Measurements from ENCODE around the gene SYDE2. TPM values are rescaled to one million over a fixed set of nuclear protein-coding genes. Genes with fewer than 3 reads are reported as not detected.

The SYDE2 gene
- total RNA-seq, 2 donors from 2014 or later, result 11.0 to 14.1 TPM

DNA sequence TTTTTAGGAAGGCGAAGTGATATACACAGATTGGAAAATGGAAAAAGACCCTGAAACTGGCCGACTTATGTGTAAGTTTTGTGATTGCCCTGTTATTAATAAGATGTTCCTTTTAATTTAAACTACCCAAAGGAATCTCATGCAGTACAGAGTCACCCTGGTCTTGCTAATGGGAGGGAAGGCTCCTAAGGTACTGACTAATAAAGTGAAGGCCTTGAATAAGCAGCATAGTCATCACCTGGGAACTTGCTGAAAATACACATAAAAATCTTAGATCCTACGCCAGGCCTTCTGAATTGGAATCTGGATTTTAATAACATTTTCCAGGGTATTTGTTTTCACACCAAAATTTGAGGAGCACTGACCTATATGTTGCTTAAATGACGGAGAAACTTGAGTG lies 79.1 kb downstream of the SYDE2 start:
- Mint-ChIP-seq H3K4me1 (peaks cover 11% of the 10 kb centered on the region), H3K4me3 (no peak overlapping the region), H3K36me3 (ENCODE audit: low read depth) (no peaks in the 10 kb centered on the region), H3K27ac (no peak overlapping the region), H3K9me3 (no peaks in the 10 kb centered on the region), H3K27me3 (ENCODE audit: insufficient read depth) (no peaks in the 10 kb centered on the region)
- no peak overlapping the region for H3K4me3 ChIP-seq (ENCODE audit: low read length)
- H3K9me3 ChIP-seq (ENCODE audit: control insufficient read depth, low read length), result no peaks in the 10 kb centered on the region
- no peak for DNase-seq
- no peak overlapping the region for H3K27ac ChIP-seq (ENCODE audit: low read depth, low read length)
- H3K9ac ChIP-seq (ENCODE audit: extremely low read depth, low read length, poor library complexity, severe bottlenecking), result no peak overlapping the region
- H3K4me1 ChIP-seq (ENCODE audit: control insufficient read depth, insufficient read depth, low read length), result no peaks in the 10 kb centered on the region
- H3K36me3 ChIP-seq (ENCODE audit: control insufficient read depth, insufficient read depth, low read length), result no peaks in the 10 kb centered on the region
- no peaks in the 10 kb centered on the region for H3K27me3 ChIP-seq (ENCODE audit: control insufficient read depth, insufficient read depth, low read length, poor library complexity, severe bottlenecking)
- TF ChIP-seq, protein P1, sequence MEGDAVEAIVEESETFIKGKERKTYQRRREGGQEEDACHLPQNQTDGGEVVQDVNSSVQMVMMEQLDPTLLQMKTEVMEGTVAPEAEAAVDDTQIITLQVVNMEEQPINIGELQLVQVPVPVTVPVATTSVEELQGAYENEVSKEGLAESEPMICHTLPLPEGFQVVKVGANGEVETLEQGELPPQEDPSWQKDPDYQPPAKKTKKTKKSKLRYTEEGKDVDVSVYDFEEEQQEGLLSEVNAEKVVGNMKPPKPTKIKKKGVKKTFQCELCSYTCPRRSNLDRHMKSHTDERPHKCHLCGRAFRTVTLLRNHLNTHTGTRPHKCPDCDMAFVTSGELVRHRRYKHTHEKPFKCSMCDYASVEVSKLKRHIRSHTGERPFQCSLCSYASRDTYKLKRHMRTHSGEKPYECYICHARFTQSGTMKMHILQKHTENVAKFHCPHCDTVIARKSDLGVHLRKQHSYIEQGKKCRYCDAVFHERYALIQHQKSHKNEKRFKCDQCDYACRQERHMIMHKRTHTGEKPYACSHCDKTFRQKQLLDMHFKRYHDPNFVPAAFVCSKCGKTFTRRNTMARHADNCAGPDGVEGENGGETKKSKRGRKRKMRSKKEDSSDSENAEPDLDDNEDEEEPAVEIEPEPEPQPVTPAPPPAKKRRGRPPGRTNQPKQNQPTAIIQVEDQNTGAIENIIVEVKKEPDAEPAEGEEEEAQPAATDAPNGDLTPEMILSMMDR (conservative IDR thresholded peaks at IDR 0.05), result no peak
- 97 to 100% methylated on average over 1 to 4 of the region's 4 CpGs for WGBS, 2 experiments (ENCODE audit: insufficient coverage in 1 of 2, insufficient read length in 1 of 2)

DNA sequence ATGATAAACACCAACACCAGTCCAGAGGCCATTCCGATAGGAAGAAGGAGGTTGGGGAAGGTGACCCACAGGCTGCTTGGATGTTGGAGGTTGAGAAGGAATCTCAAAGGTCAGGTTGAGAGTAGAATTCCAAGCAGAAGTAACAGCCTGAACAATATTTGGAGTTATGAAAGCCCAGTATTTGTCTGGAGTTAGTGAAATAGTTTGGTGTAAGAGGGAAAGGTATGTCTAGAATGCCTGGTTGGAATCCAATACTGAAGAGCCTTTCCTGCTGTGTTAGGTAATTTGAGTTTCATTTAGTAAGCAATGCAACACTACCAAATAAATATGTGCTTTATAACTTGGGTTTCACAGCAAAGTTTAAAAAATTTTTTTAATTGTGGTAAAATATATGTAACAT lies 82.1 kb downstream of the SYDE2 start:
- DNase-seq, result no peak
- no peaks in the 10 kb centered on the region for H3K36me3 ChIP-seq (ENCODE audit: control insufficient read depth, insufficient read depth, low read length)
- TF ChIP-seq, protein P1 (conservative IDR thresholded peaks at IDR 0.05), result no peak
- no peaks in the 10 kb centered on the region for H3K4me1 ChIP-seq (ENCODE audit: control insufficient read depth, insufficient read depth, low read length)
- Mint-ChIP-seq H3K9me3 (no peaks in the 10 kb centered on the region), H3K4me3 (no peak overlapping the region), H3K27ac (no peak overlapping the region), H3K27me3 (ENCODE audit: insufficient read depth) (no peaks in the 10 kb centered on the region), H3K4me1 (peaks cover 11% of the 10 kb centered on the region), H3K36me3 (ENCODE audit: low read depth) (no peaks in the 10 kb centered on the region)
- WGBS, 2 experiments (ENCODE audit: insufficient coverage in 1 of 2, insufficient read length in 1 of 2), result 94% methylated on average over 1 of the region's 1 CpG; no CpG with 5 or more reads in 1 of the 2 experiments
- H3K27ac ChIP-seq (ENCODE audit: low read depth, low read length), result no peak overlapping the region
- no peaks in the 10 kb centered on the region for H3K9me3 ChIP-seq (ENCODE audit: control insufficient read depth, low read length)
- no peak overlapping the region for H3K4me3 ChIP-seq (ENCODE audit: low read length)
- no peaks in the 10 kb centered on the region for H3K27me3 ChIP-seq (ENCODE audit: control insufficient read depth, insufficient read depth, low read length, poor library complexity, severe bottlenecking)
- no peak overlapping the region for H3K9ac ChIP-seq (ENCODE audit: extremely low read depth, low read length, poor library complexity, severe bottlenecking)

DNA sequence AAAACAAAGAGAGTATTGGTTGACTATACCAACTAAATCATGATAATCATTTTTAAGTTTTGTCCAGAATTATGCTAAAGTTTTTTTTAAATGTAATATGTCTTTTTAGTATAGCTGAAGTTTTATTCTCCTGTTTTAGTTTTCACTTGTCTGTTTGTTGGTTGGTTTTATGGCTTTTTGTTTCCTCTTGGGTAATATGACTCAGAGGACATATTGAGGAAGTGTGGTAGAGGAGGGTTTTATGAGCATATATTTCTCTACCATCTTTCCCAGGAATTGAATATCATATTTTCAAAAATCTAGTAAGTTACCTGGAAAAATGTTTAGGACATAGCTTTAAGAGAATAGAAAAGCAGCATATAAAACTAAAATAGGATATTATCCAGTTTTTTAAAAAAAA lies 84.0 kb downstream of the SYDE2 start:
- no peak for DNase-seq
- TF ChIP-seq, protein P1 (conservative IDR thresholded peaks at IDR 0.05), result no peak
- H3K27me3 Mint-ChIP-seq (ENCODE audit: insufficient read depth), result no peaks in the 10 kb centered on the region
- H3K4me1 Mint-ChIP-seq, result peaks cover 11% of the 10 kb centered on the region
- Histone ChIP-seq H3K27me3 (ENCODE audit: control insufficient read depth, insufficient read depth, low read length, poor library complexity, severe bottlenecking) (no peaks in the 10 kb centered on the region), H3K4me3 (ENCODE audit: low read length) (no peak overlapping the region), H3K9ac (ENCODE audit: extremely low read depth, low read length, poor library complexity, severe bottlenecking) (no peak overlapping the region), H3K27ac (ENCODE audit: low read depth, low read length) (no peak overlapping the region), H3K4me1 (ENCODE audit: control insufficient read depth, insufficient read depth, low read length) (no peaks in the 10 kb centered on the region), H3K9me3 (ENCODE audit: control insufficient read depth, low read length) (no peaks in the 10 kb centered on the region), H3K36me3 (ENCODE audit: control insufficient read depth, insufficient read depth, low read length) (no peaks in the 10 kb centered on the region)
- H3K27ac Mint-ChIP-seq, result no peak overlapping the region
- H3K36me3 Mint-ChIP-seq (ENCODE audit: low read depth), result no peaks in the 10 kb centered on the region
- H3K9me3 Mint-ChIP-seq, result no peaks in the 10 kb centered on the region
- no peak overlapping the region for H3K4me3 Mint-ChIP-seq

Data from endodermal cell (in vitro differentiated cells).